IMR-90 (cell line): ENCODE data around the gene MALRD1.

Experiments used
- POLR2A ChIP-seq: IDR thresholded peaks from 2 replicates; pipeline ENCODE4 v1.6.1; 2012; ENCODE audit warnings: mild to moderate bottlenecking, low read depth, low read length
- TF ChIP-seq, protein P1 (sequence below): conservative IDR thresholded peaks from 2 replicates; pipeline ENCODE4 v1.5.1; 2012; ENCODE audit warnings: mild to moderate bottlenecking, low read depth, low read length, improper control_type of control experiment

DNA sequence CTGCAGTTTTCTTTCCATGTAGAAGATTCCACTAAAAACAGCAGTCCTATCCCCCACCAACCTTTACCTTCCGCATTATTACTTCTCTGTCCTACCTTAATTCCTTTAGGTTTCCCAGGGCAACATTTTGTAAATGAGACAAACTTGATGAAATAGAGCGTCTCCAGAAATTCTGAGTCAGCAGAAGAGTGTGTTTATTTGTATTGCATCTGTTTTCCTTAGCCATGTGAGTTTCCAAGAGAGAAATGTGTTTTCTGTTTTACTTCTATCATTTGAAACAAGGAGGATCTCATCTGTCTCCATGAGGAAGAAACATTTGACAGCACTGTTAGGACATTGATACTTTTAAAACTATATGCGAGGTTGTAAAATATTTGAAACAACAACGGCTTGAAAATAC lies 523.5 kb downstream of the MALRD1 start:
- no peak for TF ChIP-seq POLR2A
- TF ChIP-seq, protein P1, sequence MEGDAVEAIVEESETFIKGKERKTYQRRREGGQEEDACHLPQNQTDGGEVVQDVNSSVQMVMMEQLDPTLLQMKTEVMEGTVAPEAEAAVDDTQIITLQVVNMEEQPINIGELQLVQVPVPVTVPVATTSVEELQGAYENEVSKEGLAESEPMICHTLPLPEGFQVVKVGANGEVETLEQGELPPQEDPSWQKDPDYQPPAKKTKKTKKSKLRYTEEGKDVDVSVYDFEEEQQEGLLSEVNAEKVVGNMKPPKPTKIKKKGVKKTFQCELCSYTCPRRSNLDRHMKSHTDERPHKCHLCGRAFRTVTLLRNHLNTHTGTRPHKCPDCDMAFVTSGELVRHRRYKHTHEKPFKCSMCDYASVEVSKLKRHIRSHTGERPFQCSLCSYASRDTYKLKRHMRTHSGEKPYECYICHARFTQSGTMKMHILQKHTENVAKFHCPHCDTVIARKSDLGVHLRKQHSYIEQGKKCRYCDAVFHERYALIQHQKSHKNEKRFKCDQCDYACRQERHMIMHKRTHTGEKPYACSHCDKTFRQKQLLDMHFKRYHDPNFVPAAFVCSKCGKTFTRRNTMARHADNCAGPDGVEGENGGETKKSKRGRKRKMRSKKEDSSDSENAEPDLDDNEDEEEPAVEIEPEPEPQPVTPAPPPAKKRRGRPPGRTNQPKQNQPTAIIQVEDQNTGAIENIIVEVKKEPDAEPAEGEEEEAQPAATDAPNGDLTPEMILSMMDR = no peak
